HEK293 (cell line): ENCODE measurements around the gene SKIC8.

Experiments
- ATF2 ChIP-seq: fragments of 450-650 bp; formaldehyde crosslinking; IDR thresholded peaks from 2 replicates; pipeline ENCODE4 v1.5.1; 2016; ENCODE audit warnings: missing biosample characterization, missing genetic modification characterization, low read depth
- EGR2 ChIP-seq: fragments of 450-650 bp; formaldehyde crosslinking; IDR thresholded peaks from 2 replicates; pipeline ENCODE4 v1.5.1; 2016; ENCODE audit warnings: low read depth, missing biosample characterization, missing genetic modification characterization
- ELK4 ChIP-seq: IDR thresholded peaks from 2 replicates; pipeline ENCODE4 v1.6.1; 2011; ENCODE audit warnings: mild to moderate bottlenecking, low read depth, low read length, borderline replicate concordance
- HIC1 ChIP-seq: fragments of 450-650 bp; formaldehyde crosslinking; IDR thresholded peaks from 2 replicates; pipeline ENCODE4 v1.5.1; 2016; ENCODE audit warnings: missing biosample characterization, missing genetic modification characterization
- KLF17 ChIP-seq: fragments of 450-650 bp; formaldehyde crosslinking; IDR thresholded peaks from 2 replicates; pipeline ENCODE4 v1.5.1; 2016; ENCODE audit warnings: missing biosample characterization, missing genetic modification characterization
- PATZ1 ChIP-seq: fragments of 450-650 bp; formaldehyde crosslinking; IDR thresholded peaks from 2 replicates; pipeline ENCODE4 v1.5.1; 2016; ENCODE audit warnings: missing biosample characterization, missing genetic modification characterization
- PBX3 ChIP-seq: sonication (generic); formaldehyde crosslinking; IDR thresholded peaks from 2 replicates; pipeline ENCODE4 v1.8.1; 2022; ENCODE audit warnings: mild to moderate bottlenecking, moderate library complexity, missing genetic modification reagents
- ZBTB20 ChIP-seq: fragments of 450-650 bp; formaldehyde crosslinking; IDR thresholded peaks from 2 replicates; pipeline ENCODE4 v1.5.1; 2016; ENCODE audit warnings: missing biosample characterization, missing genetic modification characterization
- ZBTB21 ChIP-seq: fragments of 450-650 bp; formaldehyde crosslinking; IDR thresholded peaks from 2 replicates; pipeline ENCODE4 v1.5.1; 2017; ENCODE audit warnings: missing biosample characterization, missing genetic modification characterization
- ZBTB48 ChIP-seq: fragments of 450-650 bp; formaldehyde crosslinking; IDR thresholded peaks from 2 replicates; pipeline ENCODE4 v1.5.1; 2016; ENCODE audit warnings: missing biosample characterization, missing genetic modification characterization
- ZBTB8A ChIP-seq: fragments of 450-650 bp; formaldehyde crosslinking; IDR thresholded peaks from 2 replicates; pipeline ENCODE4 v1.5.1; 2016; ENCODE audit warnings: missing biosample characterization, missing genetic modification characterization
- ZFHX2 ChIP-seq: fragments of 450-650 bp; formaldehyde crosslinking; conservative IDR thresholded peaks from 2 replicates; pipeline ENCODE4 v1.5.1; 2016; ENCODE audit warnings: missing biosample characterization, missing genetic modification characterization
- ZNF341 ChIP-seq: fragments of 450-650 bp; formaldehyde crosslinking; IDR thresholded peaks from 2 replicates; pipeline ENCODE4; 2016; ENCODE audit warnings: low read depth, missing biosample characterization, missing genetic modification characterization
- ZNF501 ChIP-seq: fragments of 450-650 bp; formaldehyde crosslinking; IDR thresholded peaks from 2 replicates; pipeline ENCODE4 v1.5.1; 2016; ENCODE audit warnings: missing biosample characterization, missing genetic modification characterization
- ZNF549 ChIP-seq: fragments of 450-650 bp; IDR thresholded peaks from 2 replicates; pipeline ENCODE4 v1.5.1; 2018; ENCODE audit warnings: missing biosample characterization, missing genetic modification characterization, mild to moderate bottlenecking, inconsistent platforms, moderate library complexity
- ZNF580 ChIP-seq: fragments of 450-650 bp; formaldehyde crosslinking; IDR thresholded peaks from 2 replicates; pipeline ENCODE4 v1.5.1; 2016; ENCODE audit warnings: missing biosample characterization, missing genetic modification characterization
- ZNF600 ChIP-seq: fragments of 450-650 bp; formaldehyde crosslinking; IDR thresholded peaks from 2 replicates; pipeline ENCODE4 v1.5.1; 2016; ENCODE audit warnings: missing biosample characterization, missing genetic modification characterization
- ZNF629 ChIP-seq: fragments of 450-650 bp; formaldehyde crosslinking; IDR thresholded peaks from 2 replicates; pipeline ENCODE4 v1.5.1; 2017; ENCODE audit warnings: missing biosample characterization, missing genetic modification characterization
- ZNF660 ChIP-seq: fragments of 450-650 bp; IDR thresholded peaks from 2 replicates; pipeline ENCODE4 v1.5.1; 2018; ENCODE audit warnings: missing biosample characterization, mild to moderate bottlenecking, missing genetic modification characterization
- ZNF707 ChIP-seq: fragments of 450-650 bp; formaldehyde crosslinking; IDR thresholded peaks from 2 replicates; pipeline ENCODE4 v1.5.1; 2016; ENCODE audit warnings: missing biosample characterization, missing genetic modification characterization
- ZNF776 ChIP-seq: fragments of 450-650 bp; formaldehyde crosslinking; IDR thresholded peaks from 2 replicates; pipeline ENCODE4 v1.5.0; 2017; ENCODE audit warnings: missing biosample characterization, missing genetic modification characterization, borderline replicate concordance
- ZSCAN5A ChIP-seq: fragments of 450-650 bp; formaldehyde crosslinking; IDR thresholded peaks from 2 replicates; pipeline ENCODE4 v1.5.1; 2016; ENCODE audit warnings: missing biosample characterization, missing genetic modification characterization

SKIC8 gene

GRCh38 chr15:78299101-78299930 lies at the start of gene SKIC8 (continued):
- TF ChIP-seq ZSCAN5A (tag by site-specific recombination) (peak; percentile 52; the same call in 1 of the 2 replicates), ZNF549 (tag by site-specific recombination) (no peak), ZNF660 (0 out of 2 replicates have a peak, but pooled peaks have one; percentile 55), ZNF629 (tag by site-specific recombination) (peak; percentile 56; the same call in 1 of the 2 replicates), ZNF600 (tag by site-specific recombination) (peak; percentile 99), ZNF501 (peak; percentile 85), ZBTB21 (tag by site-specific recombination) (no peak), ELK4 (no peak), ZBTB48 (tag by site-specific recombination) (no peak), ZBTB20 (0 out of 2 replicates have a peak, but pooled peaks have one; percentile 39), PATZ1 (tag by site-specific recombination) (peak; percentile 61), ZNF341 (tag by site-specific recombination) (0 out of 2 replicates have a peak, but pooled peaks have one; percentile 42), ZNF707 (no peak), ZNF776 (tag by site-specific recombination) (no peak), KLF17 (tag by site-specific recombination) (peak; percentile 48; the same call in 1 of the 2 replicates), HIC1 (peak; percentile 51; the same call in 1 of the 2 replicates), PBX3 (CRISPR knock-in tag) (no peak; the same call in 1 of the 2 replicates), ZBTB8A (tag by site-specific recombination) (peak; percentile 81), ZNF580 (tag by site-specific recombination) (0 out of 2 replicates have a peak, but pooled peaks have one; percentile 28), ATF2 (tag by site-specific recombination) (no peak), ZFHX2 (tag by site-specific recombination) (peak; percentile 69), EGR2 (tag by site-specific recombination) (peak; percentile 55; the same call in 1 of the 2 replicates)
